ENCODE data around the gene CD101. TPM values are rescaled to one million over a fixed set of nuclear protein-coding genes. Genes with fewer than 3 reads are reported as not detected.

The CD101 gene
- total RNA-seq, 2 experiments from 2014 or later = 2.1 to 2.2 TPM

DNA sequence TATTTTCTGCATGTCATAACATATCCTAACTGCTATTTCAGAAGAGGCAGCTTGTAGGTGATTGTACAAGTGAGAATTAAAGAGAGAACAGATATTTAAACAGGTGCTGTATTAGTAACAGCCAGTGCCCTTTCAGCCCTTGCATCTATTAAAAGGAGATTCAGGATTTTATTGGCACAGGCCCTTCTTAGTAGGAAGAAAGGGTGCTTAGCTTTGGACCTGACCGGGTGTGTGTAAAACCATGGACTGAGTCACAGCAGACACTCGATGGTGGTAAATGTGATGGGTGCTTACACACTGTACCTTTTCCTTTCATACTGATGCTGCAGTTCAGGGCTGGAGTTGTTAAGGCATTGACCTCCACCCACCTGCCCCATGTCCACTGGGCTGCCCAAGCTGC lies 12.7 kb upstream of the CD101 start:
- Mint-ChIP-seq H3K27ac (peak overlapping the region; percentile 91), H3K4me1 (ENCODE audit: low read depth) (peaks cover 72% of the 10 kb centered on the region), H3K36me3 (ENCODE audit: low read depth) (no peaks in the 10 kb centered on the region), H3K27me3 (no peaks in the 10 kb centered on the region), H3K4me3 (no peak overlapping the region), H3K9me3 (no peaks in the 10 kb centered on the region)
- TF ChIP-seq, protein P1, sequence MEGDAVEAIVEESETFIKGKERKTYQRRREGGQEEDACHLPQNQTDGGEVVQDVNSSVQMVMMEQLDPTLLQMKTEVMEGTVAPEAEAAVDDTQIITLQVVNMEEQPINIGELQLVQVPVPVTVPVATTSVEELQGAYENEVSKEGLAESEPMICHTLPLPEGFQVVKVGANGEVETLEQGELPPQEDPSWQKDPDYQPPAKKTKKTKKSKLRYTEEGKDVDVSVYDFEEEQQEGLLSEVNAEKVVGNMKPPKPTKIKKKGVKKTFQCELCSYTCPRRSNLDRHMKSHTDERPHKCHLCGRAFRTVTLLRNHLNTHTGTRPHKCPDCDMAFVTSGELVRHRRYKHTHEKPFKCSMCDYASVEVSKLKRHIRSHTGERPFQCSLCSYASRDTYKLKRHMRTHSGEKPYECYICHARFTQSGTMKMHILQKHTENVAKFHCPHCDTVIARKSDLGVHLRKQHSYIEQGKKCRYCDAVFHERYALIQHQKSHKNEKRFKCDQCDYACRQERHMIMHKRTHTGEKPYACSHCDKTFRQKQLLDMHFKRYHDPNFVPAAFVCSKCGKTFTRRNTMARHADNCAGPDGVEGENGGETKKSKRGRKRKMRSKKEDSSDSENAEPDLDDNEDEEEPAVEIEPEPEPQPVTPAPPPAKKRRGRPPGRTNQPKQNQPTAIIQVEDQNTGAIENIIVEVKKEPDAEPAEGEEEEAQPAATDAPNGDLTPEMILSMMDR (IDR thresholded peaks at IDR 0.05) = no peak
- Histone ChIP-seq H3K9me3 (ENCODE audit: control insufficient read depth in 1 of 2, insufficient read depth in 1 of 2, low read length in 2 of 2) (no peaks in the 10 kb centered on the region), H3K4me1 (ENCODE audit: insufficient read depth, low read length) (peaks cover 49% of the 10 kb centered on the region), H3K27me3 (ENCODE audit: control insufficient read depth in 1 of 2, insufficient read depth in 2 of 2, low read length in 2 of 2) (no peaks in the 10 kb centered on the region), H3K36me3 (ENCODE audit: insufficient read depth, low read length) (no peaks in the 10 kb centered on the region), H3K27ac (ENCODE audit: low read depth in 1 of 2, low read length in 2 of 2) (no peak overlapping the region), H3K4me3 (ENCODE audit: low read length) (no peak overlapping the region)
- intact Hi-C loops (cut with DNase I, micrococcal nuclease) = loop anchor here (5.0 kb wide), 5 partner anchors 57 to 262 kb away; partner anchors contain the start of gene CD2 (in 1 of the 2)
- ChIA-PET POLR2A (no interaction called here), CTCF (no interaction called here)
- ATAC-seq (ENCODE audit: poor library complexity) (no peak), DNase-seq (no peak)

DNA sequence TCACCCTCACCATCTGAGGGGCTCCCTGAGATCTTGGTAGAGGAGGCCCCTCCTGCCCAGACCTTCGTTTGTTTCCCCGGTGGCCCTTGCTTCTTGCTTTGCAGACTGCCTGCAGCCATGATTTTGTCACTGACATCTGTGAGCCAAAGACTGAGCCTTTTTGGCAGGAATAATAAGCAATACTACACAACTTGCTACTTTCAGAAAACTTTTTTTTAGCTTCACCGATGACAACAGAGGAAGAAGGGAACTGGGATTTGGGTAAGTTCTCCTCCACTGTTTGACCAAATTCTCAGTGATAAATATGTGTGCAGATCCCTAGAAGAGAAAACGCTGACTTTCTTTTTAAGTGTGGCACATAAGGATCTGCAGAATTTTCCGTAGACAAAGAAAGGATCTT lies 11.7 kb upstream of the CD101 start:
- no peak for DNase-seq
- ChIA-PET POLR2A (no interaction called here), CTCF (no interaction called here)
- H3K4me3 Mint-ChIP-seq = no peak overlapping the region
- Histone ChIP-seq H3K36me3 (ENCODE audit: insufficient read depth, low read length) (no peaks in the 10 kb centered on the region), H3K9me3 (ENCODE audit: control insufficient read depth in 1 of 2, insufficient read depth in 1 of 2, low read length in 2 of 2) (no peaks in the 10 kb centered on the region), H3K27ac (ENCODE audit: low read depth in 1 of 2, low read length in 2 of 2) (no peak overlapping the region), H3K4me1 (ENCODE audit: insufficient read depth, low read length) (peaks cover 46% of the 10 kb centered on the region), H3K4me3 (ENCODE audit: low read length) (no peak overlapping the region), H3K27me3 (ENCODE audit: control insufficient read depth in 1 of 2, insufficient read depth in 2 of 2, low read length in 2 of 2) (no peaks in the 10 kb centered on the region)
- intact Hi-C loops (cut with DNase I, micrococcal nuclease) = loop anchor here (5.0 kb wide), 5 partner anchors 58 to 263 kb away; partner anchors contain the start of gene CD2 (in 1 of the 2)
- no peaks in the 10 kb centered on the region for H3K27me3 Mint-ChIP-seq
- H3K4me1 Mint-ChIP-seq (ENCODE audit: low read depth) = peaks cover 63% of the 10 kb centered on the region
- no peaks in the 10 kb centered on the region for H3K36me3 Mint-ChIP-seq (ENCODE audit: low read depth)
- H3K9me3 Mint-ChIP-seq = no peaks in the 10 kb centered on the region
- peak overlapping the region; percentile 91 for H3K27ac Mint-ChIP-seq
- ATAC-seq (ENCODE audit: poor library complexity) = no peak
- TF ChIP-seq, protein P1 (IDR thresholded peaks at IDR 0.05) = no peak

- CTCF ChIA-PET = no interaction called here
- H3K36me3 ChIP-seq (ENCODE audit: insufficient read depth, low read length) = no peaks in the 10 kb centered on the region
- no peak overlapping the region for H3K4me3 ChIP-seq (ENCODE audit: low read length)
- Mint-ChIP-seq H3K4me3 (no peak overlapping the region), H3K27ac (no peak overlapping the region), H3K9me3 (no peaks in the 10 kb centered on the region), H3K36me3 (ENCODE audit: low read depth) (no peaks in the 10 kb centered on the region), H3K4me1 (ENCODE audit: low read depth) (peaks cover 63% of the 10 kb centered on the region), H3K27me3 (no peaks in the 10 kb centered on the region)
- H3K27ac ChIP-seq (ENCODE audit: low read depth in 1 of 2, low read length in 2 of 2) = no peak overlapping the region
- no peaks in the 10 kb centered on the region for H3K27me3 ChIP-seq (ENCODE audit: control insufficient read depth in 1 of 2, insufficient read depth in 2 of 2, low read length in 2 of 2)
- TF ChIP-seq, protein P1 (IDR thresholded peaks at IDR 0.05) = no peak
- no peaks in the 10 kb centered on the region for H3K9me3 ChIP-seq (ENCODE audit: control insufficient read depth in 1 of 2, insufficient read depth in 1 of 2, low read length in 2 of 2)
- ATAC-seq (ENCODE audit: poor library complexity) = no peak
- POLR2A ChIA-PET = no interaction called here
- DNase-seq = peak in 2 of 14 experiments; percentile 56 to 65
- intact Hi-C loops (cut with DNase I, micrococcal nuclease) = no loop called here
- peaks cover 46% of the 10 kb centered on the region for H3K4me1 ChIP-seq (ENCODE audit: insufficient read depth, low read length)
Observed at GRCh38 chr1:116990612-116991151, 10.9 kb upstream of the CD101 start.
